IPS-20b (cell line): ENCODE results near the gene PYGM.

Experiments used
- H3K27ac ChIP-seq: one replicate; pipeline ENCODE4 v1.5.1; 2013; ENCODE audit warnings: low read length
- H3K27me3 ChIP-seq: 2 replicates; pipeline ENCODE4 v1.6.1; 2013; ENCODE audit warnings: mild to moderate bottlenecking, low read length, inconsistent platforms; ENCODE audit not compliant: insufficient read depth
- H3K36me3 ChIP-seq: 2 replicates; pipeline ENCODE4 v1.6.1; 2013; ENCODE audit warnings: low read depth, mild to moderate bottlenecking, inconsistent platforms, low read length, moderate library complexity; ENCODE audit not compliant: insufficient read depth
- H3K4me1 ChIP-seq: 2 replicates; pipeline ENCODE4 v1.6.1; 2013; ENCODE audit warnings: mild to moderate bottlenecking, control low read depth, inconsistent platforms, low read length, moderate library complexity; ENCODE audit not compliant: insufficient read depth
- H3K4me3 ChIP-seq: 2 replicates; pipeline ENCODE4 v1.5.1; 2013; ENCODE audit warnings: mild to moderate bottlenecking, low read length, inconsistent platforms
- H3K9ac ChIP-seq: 2 replicates; pipeline ENCODE4 v1.6.1; 2013; ENCODE audit warnings: low read depth, mild to moderate bottlenecking, inconsistent platforms, low read length, moderate library complexity
- H3K9me3 ChIP-seq: 2 replicates; pipeline ENCODE4 v1.6.1; 2013; ENCODE audit warnings: mild to moderate bottlenecking, low read depth, low read length, inconsistent platforms; ENCODE audit not compliant: insufficient read depth

Gene PYGM

DNA sequence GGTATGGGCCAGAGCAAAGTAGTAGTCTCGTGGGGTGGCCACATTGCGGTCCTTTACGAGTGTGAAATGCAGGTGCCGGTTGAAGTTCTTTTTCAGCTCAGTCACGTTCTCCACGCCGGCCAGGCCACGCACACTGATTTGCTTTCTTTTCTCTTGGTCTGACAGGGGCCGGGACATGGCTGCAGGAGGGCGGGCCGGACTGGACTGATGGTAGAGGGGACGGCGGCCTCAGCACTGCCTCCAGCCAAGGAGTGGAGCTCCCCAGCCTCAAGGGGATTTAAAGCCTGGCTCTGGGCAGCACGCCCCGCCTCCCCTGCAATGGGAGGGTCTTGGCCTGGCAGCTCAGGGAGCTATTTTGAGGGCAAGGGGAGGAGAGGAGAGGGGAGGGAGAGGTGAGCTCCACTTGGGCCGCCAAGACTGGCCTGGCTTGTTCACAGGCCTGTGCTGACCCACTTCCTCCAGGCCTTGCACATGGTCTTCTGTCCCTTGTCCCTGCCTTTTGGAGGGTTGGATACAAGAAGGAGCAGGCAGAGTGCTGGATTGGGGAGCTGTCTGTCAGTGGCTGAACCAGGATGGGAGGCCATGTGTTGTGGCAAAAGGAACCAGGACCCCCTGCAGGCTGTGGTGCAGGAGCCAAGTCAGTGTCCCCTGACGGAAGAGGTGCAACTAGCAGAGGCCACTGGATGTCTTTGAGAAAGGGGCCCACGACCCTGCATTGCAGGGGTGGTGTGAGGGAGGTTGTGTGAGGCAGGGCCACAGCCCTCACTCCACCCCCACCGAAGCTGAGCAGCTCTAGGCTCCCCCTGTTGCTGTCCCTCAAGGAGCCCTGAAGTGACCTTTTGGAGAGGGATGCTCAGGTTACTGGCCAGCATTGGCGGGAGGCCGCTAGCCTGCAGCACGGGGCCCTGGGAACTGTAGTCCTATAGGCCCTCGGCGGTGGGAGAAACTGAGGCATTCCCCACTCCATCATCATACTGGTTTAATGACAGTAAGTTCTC is at the start of gene PYGM:
PYGM (minus strand) TSS at position 253 of the 998 bp plus-strand sequence; CDS start at position 177, 76 bp downstream.
- Histone ChIP-seq H3K4me1 (peaks cover 45% of the 10 kb centered on the region; the same call in 1 of the 2 replicates), H3K9me3 (no peaks in the 10 kb centered on the region), H3K27ac (peak within 1 kb of the TSS; percentile 30), H3K36me3 (peaks cover 25% of the 10 kb centered on the region), H3K27me3 (no peaks in the 10 kb centered on the region), H3K9ac (peak within 1 kb of the TSS; percentile 44; the same call in 1 of the 2 replicates), H3K4me3 (no peak within 1 kb of the TSS)

DNA sequence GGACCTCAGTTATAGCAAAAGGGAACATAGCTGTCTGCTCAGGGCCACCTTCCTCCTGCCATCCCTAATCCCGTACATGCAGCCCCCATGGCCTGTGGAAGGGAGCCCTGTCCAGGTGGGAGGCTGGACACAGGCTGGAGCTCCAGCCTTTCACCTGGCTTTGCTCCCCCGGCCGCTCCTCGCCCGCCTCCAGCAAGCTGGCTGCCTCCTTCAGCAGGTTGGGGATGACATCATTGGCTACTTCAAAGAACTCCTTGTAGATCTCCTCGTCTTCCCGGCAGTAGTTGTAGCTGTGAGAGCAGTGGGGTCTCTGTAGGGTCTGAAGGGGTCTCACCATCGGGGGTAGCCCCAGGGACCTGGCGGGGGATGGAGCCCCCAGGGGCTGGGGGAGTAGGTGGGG is 45.7 kb upstream of the PYGM start:
- Histone ChIP-seq H3K27ac (no peak overlapping the region), H3K9me3 (no peaks in the 10 kb centered on the region), H3K27me3 (no peaks in the 10 kb centered on the region), H3K4me3 (no peak overlapping the region), H3K4me1 (peaks cover 10% of the 10 kb centered on the region; the same call in 1 of the 2 replicates), H3K9ac (no peak overlapping the region), H3K36me3 (peaks cover 35% of the 10 kb centered on the region)

DNA sequence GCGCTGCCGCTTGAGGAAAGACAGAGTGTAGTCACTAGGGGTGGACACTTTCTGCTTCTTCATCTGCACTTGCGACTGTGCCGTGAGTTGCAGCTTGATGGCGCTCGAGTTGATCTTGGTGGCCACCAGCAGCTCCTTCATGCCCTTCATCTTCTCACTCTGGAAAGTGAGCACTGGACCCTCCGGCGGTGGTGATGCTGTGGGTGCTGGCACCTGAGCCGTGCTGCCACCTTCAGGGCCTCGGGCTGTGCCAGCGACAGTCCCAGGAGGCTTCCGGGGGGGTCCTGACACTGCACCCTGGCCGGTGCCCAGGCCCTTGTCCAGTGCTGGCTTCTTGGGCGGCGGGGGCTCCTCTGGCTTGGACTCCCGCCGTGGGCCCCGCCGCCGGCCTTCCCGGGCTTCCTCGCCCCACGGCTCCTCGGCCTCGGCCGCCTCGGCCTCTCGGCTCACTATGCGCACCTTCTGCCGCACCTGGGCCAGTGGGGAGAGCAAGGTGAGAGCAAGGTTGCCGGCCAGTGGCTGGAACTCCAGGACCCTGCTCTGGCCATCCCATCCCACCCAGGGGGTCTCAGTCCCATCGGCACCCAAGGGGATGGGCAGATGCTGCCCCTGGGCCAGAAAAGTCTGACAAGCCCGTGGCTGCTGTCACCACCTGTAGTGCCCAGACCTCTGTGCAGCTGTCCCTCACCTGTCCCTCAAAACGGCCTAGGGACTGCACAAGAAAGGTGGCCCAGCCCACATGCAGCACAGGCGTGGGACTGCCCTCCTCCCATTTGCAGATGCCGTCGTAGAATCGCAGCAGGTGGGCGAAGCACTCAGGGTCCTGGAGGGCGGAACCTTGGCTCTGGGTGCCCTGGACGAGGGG is 44.8 kb upstream of the PYGM start:
- H3K36me3 ChIP-seq = peaks cover 35% of the 10 kb centered on the region
- H3K9ac ChIP-seq = peak overlapping the region; percentile 84; the same call in 1 of the 2 replicates
- H3K27ac ChIP-seq = no peak overlapping the region
- peaks cover 9% of the 10 kb centered on the region; the same call in 1 of the 2 replicates for H3K4me1 ChIP-seq
- no peaks in the 10 kb centered on the region for H3K27me3 ChIP-seq
- no peaks in the 10 kb centered on the region for H3K9me3 ChIP-seq
- peak overlapping the region; percentile 78; the same call in 1 of the 2 replicates for H3K4me3 ChIP-seq

DNA sequence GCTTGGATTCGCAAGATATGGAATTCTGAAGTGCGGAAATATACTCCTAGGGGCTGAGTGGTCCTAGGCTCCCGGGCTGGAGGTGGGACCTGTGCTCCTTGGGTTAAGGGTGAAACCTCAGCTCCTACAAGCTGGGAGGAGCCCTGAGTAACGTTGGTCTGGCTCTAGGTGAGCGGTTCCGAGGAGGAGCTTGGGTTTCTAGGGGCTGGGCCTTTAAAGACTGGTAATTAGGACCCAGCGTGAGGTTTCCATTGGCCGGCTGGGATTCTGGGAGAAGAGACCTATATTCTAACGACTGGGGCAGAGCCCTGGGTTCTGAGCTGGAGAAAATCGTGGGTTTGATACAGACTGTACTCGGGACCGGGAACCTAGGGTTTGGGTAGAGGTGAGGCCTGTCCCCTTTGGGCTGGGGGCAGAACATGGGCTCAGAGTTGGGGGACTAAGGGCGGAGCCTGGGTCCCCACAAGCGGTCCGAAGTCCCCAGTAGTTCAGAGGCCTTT is 44.1 kb upstream of the PYGM start:
- H3K4me1 ChIP-seq = peaks cover 4% of the 10 kb centered on the region; the same call in 1 of the 2 replicates
- no peaks in the 10 kb centered on the region for H3K9me3 ChIP-seq
- peaks cover 35% of the 10 kb centered on the region for H3K36me3 ChIP-seq
- peak overlapping the region; percentile 84; the same call in 1 of the 2 replicates for H3K9ac ChIP-seq
- peak overlapping the region; percentile 57 for H3K27ac ChIP-seq
- H3K4me3 ChIP-seq = peak overlapping the region; percentile 78
- no peaks in the 10 kb centered on the region for H3K27me3 ChIP-seq

DNA sequence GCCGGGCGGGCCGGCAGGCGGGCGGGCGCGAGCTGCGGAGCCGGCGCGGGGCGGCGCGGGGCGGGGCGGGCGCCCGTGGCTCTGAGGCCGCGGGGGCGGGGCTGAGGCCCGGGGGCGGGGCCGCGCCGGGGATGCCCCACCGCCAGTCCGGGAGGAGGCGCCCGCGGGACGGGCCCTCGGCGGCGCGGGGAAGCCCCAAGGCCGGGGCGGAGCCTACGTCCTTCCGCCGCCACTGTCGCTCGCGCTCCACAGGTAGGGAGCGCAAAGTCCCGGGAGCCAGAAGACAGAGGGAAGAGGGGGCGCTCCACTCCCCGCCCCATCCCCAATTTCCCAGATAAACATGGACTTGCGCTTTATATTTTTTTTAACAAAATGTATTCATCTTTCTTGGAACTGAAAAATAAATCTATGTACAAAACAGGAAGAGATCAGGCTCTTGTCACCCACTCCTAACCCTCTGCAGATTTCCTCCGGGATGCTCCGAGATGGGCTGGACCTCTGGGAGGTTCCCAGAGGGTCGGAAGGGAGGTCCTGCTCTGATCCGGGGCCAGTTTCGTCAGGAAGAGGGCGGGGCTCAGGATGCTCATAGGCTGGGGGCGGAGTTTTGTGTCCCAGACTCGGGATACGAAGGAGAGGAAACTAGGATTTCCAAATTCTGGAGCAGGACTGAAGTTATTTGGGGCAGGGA is 43.5 kb upstream of the PYGM start, which contains the start of gene MAP4K2:
MAP4K2 (minus strand) TSS at position 57 of the 688 bp plus-strand sequence. CDS start 65 bp downstream, outside the sequence.
- H3K36me3 ChIP-seq = peaks cover 35% of the 10 kb centered on the region
- H3K4me3 ChIP-seq = peak within 1 kb of the TSS; percentile 78
- peak within 1 kb of the TSS; percentile 57 for H3K27ac ChIP-seq
- no peaks in the 10 kb centered on the region for H3K27me3 ChIP-seq
- no peaks in the 10 kb centered on the region for H3K9me3 ChIP-seq
- H3K4me1 ChIP-seq = peaks cover 4% of the 10 kb centered on the region; the same call in 1 of the 2 replicates
- peak within 1 kb of the TSS; percentile 84; the same call in 1 of the 2 replicates for H3K9ac ChIP-seq

DNA sequence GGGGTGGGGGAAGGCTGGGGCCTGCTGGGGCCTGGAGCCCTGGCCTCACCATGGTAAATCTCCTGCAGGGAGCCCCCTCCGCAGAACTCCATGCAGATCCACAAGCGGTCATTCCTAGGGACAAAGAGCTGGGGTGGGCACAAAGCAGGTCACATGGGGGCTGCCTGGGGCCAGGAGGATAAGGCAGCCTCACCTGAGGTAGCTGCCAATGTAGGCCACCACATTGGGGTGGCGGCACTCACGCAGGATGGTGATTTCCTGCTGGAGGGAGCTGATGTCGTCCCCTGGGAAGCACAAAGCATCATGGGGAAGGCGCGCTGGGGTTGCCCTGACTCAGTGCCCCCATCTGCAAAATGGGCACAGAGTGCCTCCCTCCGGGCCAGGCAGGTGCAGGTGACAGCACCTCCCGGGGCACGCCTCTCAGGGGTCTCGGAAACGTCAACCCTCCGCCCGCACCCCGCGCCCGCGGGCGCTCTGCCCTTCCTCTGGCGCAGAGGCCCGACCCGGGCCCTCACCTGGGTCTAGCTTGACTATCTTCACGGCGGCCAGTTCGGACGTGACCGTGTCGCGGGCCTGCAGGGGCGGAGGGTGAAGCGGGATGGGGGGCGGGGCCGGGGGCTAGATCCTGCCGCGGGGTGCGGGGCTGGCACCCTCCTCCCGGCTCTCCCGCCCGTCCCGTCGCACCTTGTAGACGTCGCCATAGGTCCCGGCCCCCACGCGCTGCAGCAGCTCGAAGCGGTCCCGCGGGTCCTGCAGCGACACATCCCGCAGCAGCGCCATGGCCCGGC is 42.8 kb upstream of the PYGM start:
- Histone ChIP-seq H3K4me3 (peak overlapping the region; percentile 66), H3K4me1 (peaks cover 4% of the 10 kb centered on the region; the same call in 1 of the 2 replicates), H3K36me3 (peaks cover 27% of the 10 kb centered on the region), H3K9ac (peak overlapping the region; percentile 32; the same call in 1 of the 2 replicates), H3K9me3 (no peaks in the 10 kb centered on the region), H3K27me3 (no peaks in the 10 kb centered on the region), H3K27ac (no peak overlapping the region)

DNA sequence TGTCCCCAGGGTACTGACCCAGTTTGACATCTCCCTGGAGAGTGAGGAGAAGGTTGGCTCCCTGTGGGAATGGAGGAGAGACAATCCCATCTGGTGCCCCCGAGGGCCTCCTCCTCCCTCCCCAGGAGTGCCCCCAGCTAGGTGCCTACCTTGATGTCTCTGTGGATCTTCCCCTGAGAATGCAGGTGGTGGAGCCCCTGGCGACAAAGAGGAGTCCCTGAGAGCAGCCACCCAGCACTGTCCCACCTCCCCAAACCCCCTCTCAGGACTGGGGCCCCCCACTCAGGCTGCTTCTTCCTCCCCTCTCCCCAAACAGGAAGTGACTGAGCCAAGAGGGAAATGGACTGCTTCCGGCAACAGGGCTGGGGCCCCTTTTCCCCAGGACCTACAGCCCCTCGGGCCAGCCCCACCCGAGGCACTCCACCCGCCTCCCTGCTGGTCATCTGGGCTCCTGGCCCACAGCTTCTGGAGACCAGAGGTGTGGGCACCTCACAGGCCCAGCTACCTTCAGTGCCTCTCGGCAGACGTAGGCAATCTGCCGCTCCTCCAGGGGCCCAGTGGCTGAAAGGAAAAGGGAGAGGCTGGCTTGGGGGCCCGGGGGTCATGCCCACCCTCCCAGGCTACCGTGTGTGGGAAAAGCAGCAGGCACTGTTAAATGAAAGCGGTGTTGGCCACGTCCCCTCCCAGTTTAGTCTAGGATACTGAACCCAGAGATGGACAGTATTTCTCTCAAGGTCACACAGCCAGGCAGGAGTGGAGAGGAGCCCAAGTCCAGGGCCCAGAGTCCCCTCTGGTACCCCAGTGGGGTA is 42.0 kb upstream of the PYGM start:
- 0 out of 2 replicates have a peak overlapping the region, but pooled peaks have one; percentile 66 for H3K4me3 ChIP-seq
- H3K27ac ChIP-seq = no peak overlapping the region
- H3K9ac ChIP-seq = peak overlapping the region; percentile 32; the same call in 1 of the 2 replicates
- H3K9me3 ChIP-seq = no peaks in the 10 kb centered on the region
- H3K4me1 ChIP-seq = peaks cover 4% of the 10 kb centered on the region; the same call in 1 of the 2 replicates
- peaks cover 19% of the 10 kb centered on the region for H3K36me3 ChIP-seq
- no peaks in the 10 kb centered on the region for H3K27me3 ChIP-seq

DNA sequence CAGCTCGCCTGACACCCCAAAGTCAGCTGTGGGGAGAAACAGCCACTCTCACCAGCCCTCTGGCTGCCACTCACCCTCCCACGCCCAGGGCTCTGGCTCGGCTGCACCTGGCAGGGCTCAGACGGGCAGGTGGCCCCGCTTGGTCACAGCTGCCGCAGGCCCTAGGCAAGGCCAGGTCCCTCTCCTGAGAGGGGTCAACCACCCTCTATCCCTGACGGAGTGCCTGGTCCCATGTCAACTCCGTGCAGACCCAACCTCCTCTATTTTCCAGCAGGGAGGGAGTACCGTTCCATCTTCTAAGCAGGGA is 41.3 kb upstream of the PYGM start:
- H3K9ac ChIP-seq = no peak overlapping the region
- H3K4me3 ChIP-seq = no peak overlapping the region
- H3K4me1 ChIP-seq = peaks cover 4% of the 10 kb centered on the region; the same call in 1 of the 2 replicates

DNA sequence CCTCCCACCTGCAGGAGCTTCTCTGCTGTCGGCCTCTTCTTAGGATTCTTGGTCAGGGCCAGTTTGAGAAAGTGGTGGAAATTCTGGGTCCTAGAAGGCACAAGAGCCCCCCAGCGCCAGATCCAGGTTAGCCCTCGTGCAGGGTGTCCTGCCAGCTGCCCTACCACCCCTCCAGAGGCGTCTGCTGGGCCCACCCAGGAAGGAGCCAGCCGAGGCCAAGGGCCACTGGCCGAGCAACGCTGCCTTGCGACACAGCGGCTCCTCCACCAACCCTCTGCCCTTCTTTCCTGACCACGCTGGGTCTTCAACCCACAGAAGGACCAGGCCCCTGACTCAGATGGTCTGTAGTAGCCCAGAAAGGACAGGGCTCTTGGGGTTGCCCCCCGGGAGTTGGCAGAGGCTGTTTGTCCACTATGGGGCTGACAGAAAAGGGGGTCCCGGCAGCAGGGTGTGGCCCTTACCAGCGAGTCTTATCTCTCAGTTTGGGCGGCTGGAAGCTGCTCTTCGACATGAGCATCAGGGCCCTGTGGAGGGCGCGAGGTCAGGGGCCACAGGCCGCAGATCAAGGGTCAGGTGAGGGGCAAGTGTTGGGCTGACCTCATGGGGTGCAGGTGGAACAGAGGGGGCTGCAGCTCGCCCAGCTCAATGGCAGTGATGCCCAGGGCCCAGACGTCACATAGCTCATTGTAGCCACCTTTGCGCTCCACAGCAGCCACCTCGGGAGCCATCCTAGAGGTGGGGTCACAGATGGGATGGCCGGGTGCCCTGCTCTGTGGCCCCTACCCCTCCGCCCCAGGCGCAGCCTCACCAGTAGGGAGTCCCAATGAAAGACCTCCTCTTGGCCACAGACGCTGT is 40.8 kb upstream of the PYGM start:
- Histone ChIP-seq H3K9me3 (no peaks in the 10 kb centered on the region), H3K27me3 (no peaks in the 10 kb centered on the region), H3K4me3 (no peak overlapping the region), H3K36me3 (peaks cover 7% of the 10 kb centered on the region), H3K4me1 (peaks cover 4% of the 10 kb centered on the region; the same call in 1 of the 2 replicates), H3K9ac (no peak overlapping the region), H3K27ac (no peak overlapping the region)

More for the DNA sequence above, 41.3 kb upstream of the PYGM start:
- no peak overlapping the region for H3K27ac ChIP-seq
- no peaks in the 10 kb centered on the region for H3K9me3 ChIP-seq
- H3K36me3 ChIP-seq = peaks cover 13% of the 10 kb centered on the region
- no peaks in the 10 kb centered on the region for H3K27me3 ChIP-seq
